H9 (cell line): ENCODE results near the gene PTH2R. TPM values are rescaled to one million over a fixed set of nuclear protein-coding genes. Genes with fewer than 3 reads are reported as not detected.

Experiments
- DNase-seq: peaks from one replicate; pipeline ENCODE4 v3.0.0-alpha.2; 2017
- H2AFZ ChIP-seq: one replicate; pipeline ENCODE4 v1.6.1; 2013; ENCODE audit warnings: mild to moderate bottlenecking, low read length, control low read depth, moderate library complexity
- H2AK5ac ChIP-seq: 2 replicates; pipeline ENCODE4 v1.6.1; 2013; ENCODE audit warnings: low read length, control low read depth, mixed read lengths; ENCODE audit not compliant: insufficient read length
- H2BK120ac ChIP-seq: one replicate; pipeline ENCODE4 v1.6.1; 2013; ENCODE audit warnings: low read depth, mild to moderate bottlenecking, low read length, control low read depth, inconsistent platforms; ENCODE audit not compliant: poor library complexity, severe bottlenecking
- H2BK12ac ChIP-seq: 2 replicates; pipeline ENCODE4 v1.6.1; 2013; ENCODE audit warnings: low read length, control low read depth, mixed read lengths, low read depth; ENCODE audit not compliant: insufficient read length
- H2BK15ac ChIP-seq: 2 replicates; pipeline ENCODE4 v1.6.1; 2013; ENCODE audit warnings: low read depth, low read length, control low read depth
- H2BK20ac ChIP-seq: one replicate; pipeline ENCODE4 v1.6.1; 2013; ENCODE audit warnings: low read depth, mild to moderate bottlenecking, low read length, control low read depth, inconsistent platforms; ENCODE audit not compliant: poor library complexity, severe bottlenecking
- H2BK5ac ChIP-seq: 2 replicates; pipeline ENCODE4 v1.6.1; 2013; ENCODE audit warnings: low read length, control low read depth, mixed read lengths; ENCODE audit not compliant: insufficient read length
- H3K14ac ChIP-seq: 2 replicates; pipeline ENCODE4 v1.6.1; 2013; ENCODE audit warnings: low read length, control low read depth; ENCODE audit not compliant: insufficient read depth
- H3K18ac ChIP-seq: 2 replicates; pipeline ENCODE4 v1.6.1; 2013; ENCODE audit warnings: low read depth, mild to moderate bottlenecking, mixed read lengths, low read length, control low read depth; ENCODE audit not compliant: insufficient read length
- H3K23ac ChIP-seq: 2 replicates; pipeline ENCODE4 v1.6.1; 2013; ENCODE audit warnings: low read length, control low read depth, mixed read lengths, low read depth; ENCODE audit not compliant: insufficient read length
- H3K23me2 ChIP-seq: 2 replicates; pipeline ENCODE4 v1.6.1; 2013; ENCODE audit warnings: low read depth, mild to moderate bottlenecking, mixed read lengths, low read length, control low read depth; ENCODE audit not compliant: insufficient read length, poor library complexity, severe bottlenecking
- H3K27ac ChIP-seq: 2 replicates; pipeline ENCODE4 v1.5.1; 2013; ENCODE audit warnings: low read length, control low read depth, mixed read lengths, low read depth; ENCODE audit not compliant: insufficient read length
- H3K27me3 ChIP-seq: 2 replicates; pipeline ENCODE4 v1.6.1; 2013; ENCODE audit warnings: low read length, control low read depth, inconsistent platforms; ENCODE audit not compliant: insufficient read depth
- H3K4ac ChIP-seq: 2 replicates; pipeline ENCODE4 v1.6.1; 2013; ENCODE audit warnings: low read depth, mild to moderate bottlenecking, control low read depth, inconsistent platforms, low read length, moderate library complexity
- H3K4me1 ChIP-seq: 2 replicates; pipeline ENCODE4 v1.6.1; 2013; ENCODE audit warnings: low read length, control low read depth, inconsistent platforms; ENCODE audit not compliant: insufficient read depth
- H3K4me2 ChIP-seq: 2 replicates; pipeline ENCODE4 v1.6.1; 2013; ENCODE audit warnings: low read length, control low read depth, mixed read lengths; ENCODE audit not compliant: insufficient read length, insufficient read depth
- H3K56ac ChIP-seq: 2 replicates; pipeline ENCODE4 v1.6.1; 2013; ENCODE audit warnings: low read depth, mild to moderate bottlenecking, mixed read lengths, low read length, control low read depth; ENCODE audit not compliant: insufficient read length
- H3K79me1 ChIP-seq: 2 replicates; pipeline ENCODE4 v1.6.1; 2013; ENCODE audit warnings: low read depth, mild to moderate bottlenecking, moderate library complexity, low read length, control low read depth, inconsistent platforms; ENCODE audit not compliant: insufficient read depth, poor library complexity, severe bottlenecking
- H3K79me2 ChIP-seq: 2 replicates; pipeline ENCODE4 v1.6.1; 2013; ENCODE audit warnings: low read length, control low read depth, inconsistent platforms; ENCODE audit not compliant: insufficient read depth
- H3K9ac ChIP-seq: 2 replicates; pipeline ENCODE4 v1.6.1; 2013; ENCODE audit warnings: low read length, control low read depth, mixed read lengths; ENCODE audit not compliant: insufficient read length; ENCODE audit errors: extremely low read depth
- H3K9me3 ChIP-seq: one replicate; pipeline ENCODE4 v1.6.1; 2013; ENCODE audit warnings: low read depth, low read length, inconsistent platforms; ENCODE audit not compliant: control insufficient read depth
- H3T11ph ChIP-seq: one replicate; pipeline ENCODE4 v1.6.1; 2013; ENCODE audit warnings: mild to moderate bottlenecking, low read length, control low read depth, inconsistent platforms
- H4K20me1 ChIP-seq: one replicate; pipeline ENCODE4 v1.6.1; 2013; ENCODE audit not compliant: control insufficient read depth, insufficient read length, insufficient read depth
- H4K5ac ChIP-seq: 2 replicates; pipeline ENCODE4 v1.6.1; 2013; ENCODE audit warnings: low read depth, mild to moderate bottlenecking, mixed read lengths, low read length, control low read depth; ENCODE audit not compliant: insufficient read length
- H4K8ac ChIP-seq: replicated peaks from 2 replicates; pipeline ENCODE4 v1.6.1; 2013; ENCODE audit warnings: low read length, control low read depth, mixed read lengths, low read depth; ENCODE audit not compliant: insufficient read length
- H4K91ac ChIP-seq: 2 replicates; pipeline ENCODE4 v1.6.1; 2013; ENCODE audit warnings: low read depth, mild to moderate bottlenecking, moderate library complexity, mixed read lengths, low read length, control low read depth; ENCODE audit not compliant: insufficient read length
- H3K27ac Mint-ChIP-seq, 3 experiments: 2 replicates in 2 of 3; 3 replicates in 1 of 3; pipeline ENCODE4 v1.8.0; 2020 to 2021; ENCODE audit warnings: mixed read lengths in 3 of 3, mild to moderate bottlenecking in 1 of 3, moderate library complexity in 1 of 3
- H3K27me3 Mint-ChIP-seq: 2 replicates; pipeline ENCODE4 v1.8.0; 2021; ENCODE audit warnings: low read depth, mild to moderate bottlenecking, moderate library complexity, mixed read lengths
- H3K36me3 Mint-ChIP-seq, 3 experiments: 2 replicates in 2 of 3; 3 replicates in 1 of 3; pipeline ENCODE4 v1.8.0; 2020 to 2021; ENCODE audit warnings: low read depth in 3 of 3, mixed read lengths in 3 of 3; ENCODE audit not compliant: insufficient read depth in 1 of 3
- H3K4me1 Mint-ChIP-seq, 2 experiments: 2 replicates each; pipeline ENCODE4 v1.8.0; 2020; ENCODE audit warnings: mixed read lengths in 2 of 2
- H3K4me3 Mint-ChIP-seq, 2 experiments: 2 replicates in 1 of 2; 3 replicates in 1 of 2; pipeline ENCODE4 v1.8.0; 2020 to 2021; ENCODE audit warnings: mild to moderate bottlenecking in 2 of 2, mixed read lengths in 2 of 2, moderate library complexity in 1 of 2
- H3K9me3 Mint-ChIP-seq, 2 experiments: 2 replicates in 1 of 2; 3 replicates in 1 of 2; pipeline ENCODE4 v1.8.0; 2020; ENCODE audit warnings: mild to moderate bottlenecking in 2 of 2, mixed read lengths in 2 of 2, moderate library complexity in 1 of 2
- WGBS: extraction: QIAGEN DNeasy Blood & Tissue Kit; methylation state at CpG from one replicate; pipeline ENCODE4 v1.1.7; 2013; ENCODE audit warnings: missing lambda C conversion rate, low lambda C conversion rate, mixed read lengths; ENCODE audit not compliant: insufficient read length; ENCODE audit errors: extremely low coverage; 5-methylcytosine and 5-hydroxymethylcytosine counted together
- total RNA-seq: library from RNA; stranded (reverse); gene quantifications from 2 replicates; pipeline ENCODE4 v1.2.1, GENCODE V29; 2021
- TF ChIP-seq, protein P1 (sequence below): fragments of 200-600 bp; sonication (generic); conservative IDR thresholded peaks from 3 replicates; pipeline ENCODE4 v1.8.0; 2021; ENCODE audit warnings: antibody characterized with exemption, mild to moderate bottlenecking

PTH2R gene
- total RNA-seq, 1 experiment from 2014 or later, result 0.20 TPM

GRCh38 chr2:208369091-208369490 is 37.5 kb upstream of the PTH2R start:
- Histone ChIP-seq H3K27ac (no peak overlapping the region), H3K14ac (no peak overlapping the region), H4K8ac (no peak overlapping the region), H4K20me1 (no peaks in the 10 kb centered on the region), H3K4me1 (no peaks in the 10 kb centered on the region), H2BK12ac (no peak overlapping the region), H3K56ac (no peak overlapping the region), H3T11ph (no peak overlapping the region), H3K23ac (no peak overlapping the region), H4K5ac (no peak overlapping the region), H2BK15ac (no peak overlapping the region), H2AK5ac (no peak overlapping the region), H2BK5ac (no peak overlapping the region), H2BK120ac (no peak overlapping the region), H3K4me2 (no peak overlapping the region), H3K27me3 (no peaks in the 10 kb centered on the region), H3K4ac (no peak overlapping the region), H3K9ac (no peak overlapping the region), H3K18ac (no peak overlapping the region), H3K23me2 (no peaks in the 10 kb centered on the region), H3K79me1 (no peaks in the 10 kb centered on the region), H2BK20ac (no peak overlapping the region), H2AFZ (no peak overlapping the region), H3K79me2 (no peaks in the 10 kb centered on the region), H4K91ac (no peak overlapping the region), H3K9me3 (no peaks in the 10 kb centered on the region)
- Mint-ChIP-seq H3K4me3 (no peak overlapping the region), H3K27me3 (no peaks in the 10 kb centered on the region), H3K9me3 (peaks cover 10 to 13% of the 10 kb centered on the region in 2 experiments), H3K4me1 (no peaks in the 10 kb centered on the region), H3K36me3 (peaks cover 6 to 13% (median 10%) of the 10 kb centered on the region in 3 experiments), H3K27ac (no peak overlapping the region)
- no peak for DNase-seq
- WGBS, result no CpG with 5 or more reads among the region's 2 CpGs
- TF ChIP-seq, protein P1, sequence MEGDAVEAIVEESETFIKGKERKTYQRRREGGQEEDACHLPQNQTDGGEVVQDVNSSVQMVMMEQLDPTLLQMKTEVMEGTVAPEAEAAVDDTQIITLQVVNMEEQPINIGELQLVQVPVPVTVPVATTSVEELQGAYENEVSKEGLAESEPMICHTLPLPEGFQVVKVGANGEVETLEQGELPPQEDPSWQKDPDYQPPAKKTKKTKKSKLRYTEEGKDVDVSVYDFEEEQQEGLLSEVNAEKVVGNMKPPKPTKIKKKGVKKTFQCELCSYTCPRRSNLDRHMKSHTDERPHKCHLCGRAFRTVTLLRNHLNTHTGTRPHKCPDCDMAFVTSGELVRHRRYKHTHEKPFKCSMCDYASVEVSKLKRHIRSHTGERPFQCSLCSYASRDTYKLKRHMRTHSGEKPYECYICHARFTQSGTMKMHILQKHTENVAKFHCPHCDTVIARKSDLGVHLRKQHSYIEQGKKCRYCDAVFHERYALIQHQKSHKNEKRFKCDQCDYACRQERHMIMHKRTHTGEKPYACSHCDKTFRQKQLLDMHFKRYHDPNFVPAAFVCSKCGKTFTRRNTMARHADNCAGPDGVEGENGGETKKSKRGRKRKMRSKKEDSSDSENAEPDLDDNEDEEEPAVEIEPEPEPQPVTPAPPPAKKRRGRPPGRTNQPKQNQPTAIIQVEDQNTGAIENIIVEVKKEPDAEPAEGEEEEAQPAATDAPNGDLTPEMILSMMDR, result no peak
